ENCODE data around the gene SEMA3D. TPM values are rescaled to one million over a fixed set of nuclear protein-coding genes. Genes with fewer than 3 reads are reported as not detected.

The SEMA3D gene
- polyA plus RNA-seq, 1 donor from 2014 or later, result 1.6 TPM

DNA sequence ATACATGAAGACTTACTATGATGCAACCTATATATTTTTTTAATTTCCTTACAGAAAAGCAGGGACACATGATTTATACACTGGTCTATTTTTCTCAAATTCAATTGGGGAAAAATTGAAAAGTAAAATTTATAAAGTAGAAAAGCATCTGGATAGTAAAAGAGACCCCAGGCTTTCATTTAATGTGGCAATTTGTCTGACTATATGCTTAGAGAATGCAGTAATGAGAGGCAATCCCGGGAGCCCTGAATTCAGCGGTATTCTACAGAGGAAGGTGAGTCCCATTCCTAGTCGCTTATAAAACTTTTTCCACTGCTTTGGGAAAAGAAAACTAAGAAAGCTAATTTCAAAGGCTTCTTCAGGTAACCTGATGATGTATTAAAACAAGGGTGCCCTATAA lies 167.1 kb downstream of the SEMA3D start:
- no peaks in the 10 kb centered on the region for H3K9me3 ChIP-seq (ENCODE audit: low read length)

DNA sequence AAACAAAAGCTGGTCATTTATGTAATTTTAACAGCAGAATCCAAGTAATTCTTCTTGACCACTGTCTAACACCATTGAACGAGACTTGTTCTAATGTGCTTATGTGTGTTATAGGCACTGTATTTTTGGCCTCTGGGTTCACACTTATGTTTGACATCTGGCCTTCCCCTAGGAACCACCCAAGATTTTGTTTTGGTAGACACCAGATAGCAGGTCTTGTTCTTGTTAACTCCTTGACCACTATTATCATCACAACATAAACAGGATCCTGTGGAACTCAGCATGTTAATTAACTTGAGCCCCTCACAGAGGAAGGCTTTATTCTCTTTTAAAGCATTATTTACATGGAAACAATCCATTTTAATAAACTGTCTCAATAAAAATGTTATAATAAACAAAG lies 167.7 kb downstream of the SEMA3D start:
- H3K4me3 ChIP-seq (ENCODE audit: low read length), result no peak overlapping the region
- no peak overlapping the region for H3K27ac ChIP-seq (ENCODE audit: low read length)
- no peaks in the 10 kb centered on the region for H3F3A ChIP-seq (ENCODE audit: insufficient read depth, low read length, poor library complexity, severe bottlenecking)
- no peaks in the 10 kb centered on the region for H3K36me3 ChIP-seq (ENCODE audit: insufficient read depth, low read length)
- H2AFZ ChIP-seq (ENCODE audit: low read depth, low read length), result no peak overlapping the region
- no peaks in the 10 kb centered on the region for H3K27me3 ChIP-seq (ENCODE audit: insufficient read depth, low read depth, low read length)
- no peak overlapping the region for H3K9ac ChIP-seq (ENCODE audit: low read length)
- no peaks in the 10 kb centered on the region for H4K20me1 ChIP-seq (ENCODE audit: insufficient read depth)
- no peak overlapping the region for H3K4me2 ChIP-seq (ENCODE audit: low read length)
- no peaks in the 10 kb centered on the region for H3K9me3 ChIP-seq (ENCODE audit: low read length)
- no peaks in the 10 kb centered on the region for H3K9me2 ChIP-seq (ENCODE audit: insufficient read depth, low read length)
- H3K79me2 ChIP-seq (replicated peaks; ENCODE audit: insufficient read depth, low read length), result no peaks in the 10 kb centered on the region
- no peak for TF ChIP-seq MXI1 (conservative IDR thresholded peaks at IDR 0.05; ENCODE audit: poor library complexity, severe bottlenecking)
- TF ChIP-seq TAF1 (IDR thresholded peaks at IDR 0.05; ENCODE audit: low read depth), result no peak
- no peak for TF ChIP-seq RAD21 (conservative IDR thresholded peaks at IDR 0.05)
- TF ChIP-seq EP300 (conservative IDR thresholded peaks at IDR 0.05; ENCODE audit: poor library complexity, severe bottlenecking), result no peak
- TF ChIP-seq, protein P1, sequence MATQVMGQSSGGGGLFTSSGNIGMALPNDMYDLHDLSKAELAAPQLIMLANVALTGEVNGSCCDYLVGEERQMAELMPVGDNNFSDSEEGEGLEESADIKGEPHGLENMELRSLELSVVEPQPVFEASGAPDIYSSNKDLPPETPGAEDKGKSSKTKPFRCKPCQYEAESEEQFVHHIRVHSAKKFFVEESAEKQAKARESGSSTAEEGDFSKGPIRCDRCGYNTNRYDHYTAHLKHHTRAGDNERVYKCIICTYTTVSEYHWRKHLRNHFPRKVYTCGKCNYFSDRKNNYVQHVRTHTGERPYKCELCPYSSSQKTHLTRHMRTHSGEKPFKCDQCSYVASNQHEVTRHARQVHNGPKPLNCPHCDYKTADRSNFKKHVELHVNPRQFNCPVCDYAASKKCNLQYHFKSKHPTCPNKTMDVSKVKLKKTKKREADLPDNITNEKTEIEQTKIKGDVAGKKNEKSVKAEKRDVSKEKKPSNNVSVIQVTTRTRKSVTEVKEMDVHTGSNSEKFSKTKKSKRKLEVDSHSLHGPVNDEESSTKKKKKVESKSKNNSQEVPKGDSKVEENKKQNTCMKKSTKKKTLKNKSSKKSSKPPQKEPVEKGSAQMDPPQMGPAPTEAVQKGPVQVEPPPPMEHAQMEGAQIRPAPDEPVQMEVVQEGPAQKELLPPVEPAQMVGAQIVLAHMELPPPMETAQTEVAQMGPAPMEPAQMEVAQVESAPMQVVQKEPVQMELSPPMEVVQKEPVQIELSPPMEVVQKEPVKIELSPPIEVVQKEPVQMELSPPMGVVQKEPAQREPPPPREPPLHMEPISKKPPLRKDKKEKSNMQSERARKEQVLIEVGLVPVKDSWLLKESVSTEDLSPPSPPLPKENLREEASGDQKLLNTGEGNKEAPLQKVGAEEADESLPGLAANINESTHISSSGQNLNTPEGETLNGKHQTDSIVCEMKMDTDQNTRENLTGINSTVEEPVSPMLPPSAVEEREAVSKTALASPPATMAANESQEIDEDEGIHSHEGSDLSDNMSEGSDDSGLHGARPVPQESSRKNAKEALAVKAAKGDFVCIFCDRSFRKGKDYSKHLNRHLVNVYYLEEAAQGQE (IDR thresholded peaks at IDR 0.05; ENCODE audit: borderline replicate concordance), result no peak
- no peak for TF ChIP-seq SMC3 (conservative IDR thresholded peaks at IDR 0.05; ENCODE audit: poor library complexity)
- TF ChIP-seq EZH2 (IDR thresholded peaks at IDR 0.05; ENCODE audit: borderline replicate concordance, insufficient read depth, low read length, poor library complexity, severe bottlenecking), result no peak
- TF ChIP-seq CTCF (IDR thresholded peaks at IDR 0.05; ENCODE audit: poor library complexity, severe bottlenecking), result no peak
- TF ChIP-seq POLR2AphosphoS5 (IDR thresholded peaks at IDR 0.05), result no peak

More for the DNA sequence above, 167.1 kb downstream of the SEMA3D start:
- H3K9ac ChIP-seq (ENCODE audit: low read length), result no peak overlapping the region
- no peaks in the 10 kb centered on the region for H3F3A ChIP-seq (ENCODE audit: insufficient read depth, low read length, poor library complexity, severe bottlenecking)
- H3K36me3 ChIP-seq (ENCODE audit: insufficient read depth, low read length), result no peaks in the 10 kb centered on the region
- H3K4me2 ChIP-seq (ENCODE audit: low read length), result no peak overlapping the region
- H3K27me3 ChIP-seq (ENCODE audit: insufficient read depth, low read depth, low read length), result no peaks in the 10 kb centered on the region
- no peaks in the 10 kb centered on the region for H3K79me2 ChIP-seq (replicated peaks; ENCODE audit: insufficient read depth, low read length)
- H3K4me3 ChIP-seq (ENCODE audit: low read length), result no peak overlapping the region
- H3K27ac ChIP-seq (ENCODE audit: low read length), result no peak overlapping the region
- TF ChIP-seq POLR2AphosphoS5 (IDR thresholded peaks at IDR 0.05) (no peak), CTCF (IDR thresholded peaks at IDR 0.05; ENCODE audit: poor library complexity, severe bottlenecking) (no peak), MXI1 (conservative IDR thresholded peaks at IDR 0.05; ENCODE audit: poor library complexity, severe bottlenecking) (no peak)
- H2AFZ ChIP-seq (ENCODE audit: low read depth, low read length), result no peak overlapping the region
- no peaks in the 10 kb centered on the region for H4K20me1 ChIP-seq (ENCODE audit: insufficient read depth)
- H3K9me2 ChIP-seq (ENCODE audit: insufficient read depth, low read length), result no peaks in the 10 kb centered on the region

Measured in neural cell (in vitro differentiated cells).